Endodermal cell (in vitro differentiated cells): ENCODE measurements around the gene TMEM94. TPM values are rescaled to one million over a fixed set of nuclear protein-coding genes. Genes with fewer than 3 reads are reported as not detected.

Experiments
- DNase-seq: peaks from one replicate; pipeline ENCODE4 v3.0.0-alpha.2; 2017
- H3K27ac ChIP-seq: 2 replicates; pipeline ENCODE4 v1.5.1; 2013; ENCODE audit warnings: mild to moderate bottlenecking, low read depth, low read length, moderate library complexity
- H3K27me3 ChIP-seq: 2 replicates; pipeline ENCODE4 v1.6.1; 2013; ENCODE audit warnings: mild to moderate bottlenecking, low read length, moderate library complexity; ENCODE audit not compliant: insufficient read depth, control insufficient read depth, poor library complexity, severe bottlenecking
- H3K36me3 ChIP-seq: 2 replicates; pipeline ENCODE4 v1.7.0; 2013; ENCODE audit warnings: mild to moderate bottlenecking, low read length, moderate library complexity; ENCODE audit not compliant: control insufficient read depth, insufficient read depth
- H3K4me1 ChIP-seq: one replicate; pipeline ENCODE4 v1.7.0; 2013; ENCODE audit warnings: low read length; ENCODE audit not compliant: control insufficient read depth, insufficient read depth
- H3K4me3 ChIP-seq: 2 replicates; pipeline ENCODE4 v1.5.1; 2013; ENCODE audit warnings: mild to moderate bottlenecking, low read length, moderate library complexity
- H3K9ac ChIP-seq: 2 replicates; pipeline ENCODE4 v1.6.1; 2013; ENCODE audit warnings: mild to moderate bottlenecking, low read length, moderate library complexity; ENCODE audit not compliant: poor library complexity, severe bottlenecking; ENCODE audit errors: extremely low read depth
- H3K9me3 ChIP-seq: 2 replicates; pipeline ENCODE4 v1.6.1; 2013; ENCODE audit warnings: mild to moderate bottlenecking, low read length, moderate library complexity; ENCODE audit not compliant: control insufficient read depth
- H3K27ac Mint-ChIP-seq: 2 replicates; pipeline ENCODE4 v1.8.0; 2020; ENCODE audit warnings: mixed read lengths
- H3K27me3 Mint-ChIP-seq: 2 replicates; pipeline ENCODE4 v1.8.0; 2021; ENCODE audit warnings: mild to moderate bottlenecking, mixed read lengths; ENCODE audit not compliant: insufficient read depth
- H3K36me3 Mint-ChIP-seq: 2 replicates; pipeline ENCODE4 v1.8.0; 2020; ENCODE audit warnings: low read depth, mixed read lengths
- H3K4me1 Mint-ChIP-seq: 2 replicates; pipeline ENCODE4 v1.8.0; 2020; ENCODE audit warnings: mixed read lengths
- H3K4me3 Mint-ChIP-seq: 2 replicates; pipeline ENCODE4 v1.8.0; 2020; ENCODE audit warnings: mild to moderate bottlenecking, moderate library complexity, mixed read lengths
- H3K9me3 Mint-ChIP-seq: 2 replicates; pipeline ENCODE4 v1.8.0; 2020; ENCODE audit warnings: mild to moderate bottlenecking, mixed read lengths
- WGBS, 2 experiments: methylation state at CpG; one replicate each; pipeline versions ENCODE4 v1.1.5 to v1.1.7; 2013; ENCODE audit warnings: missing lambda C conversion rate in 2 of 2, mixed read lengths in 1 of 2; ENCODE audit not compliant: insufficient coverage in 1 of 2, insufficient read length in 1 of 2; 5-methylcytosine and 5-hydroxymethylcytosine counted together
- total RNA-seq, 2 donors: library from RNA; stranded (reverse); fragmentation: NEBNext Ultra II Directional in 1 of 2; extraction: Animal tissue kit (Norgen Biotek cat#: 25700) in 1 of 2; gene quantifications; 2 replicates in 1 of 2; 3 replicates in 1 of 2; pipeline ENCODE4 v1.2.1, GENCODE V29; 2021
- TF ChIP-seq, protein P1 (sequence below): fragments of 200-600 bp; sonication (generic); conservative IDR thresholded peaks from 2 replicates; pipeline ENCODE4 v1.5.0; 2021; ENCODE audit warnings: antibody characterized with exemption, mild to moderate bottlenecking

Gene TMEM94
- total RNA-seq, 2 donors from 2014 or later = 96.0 to 106 TPM

DNA sequence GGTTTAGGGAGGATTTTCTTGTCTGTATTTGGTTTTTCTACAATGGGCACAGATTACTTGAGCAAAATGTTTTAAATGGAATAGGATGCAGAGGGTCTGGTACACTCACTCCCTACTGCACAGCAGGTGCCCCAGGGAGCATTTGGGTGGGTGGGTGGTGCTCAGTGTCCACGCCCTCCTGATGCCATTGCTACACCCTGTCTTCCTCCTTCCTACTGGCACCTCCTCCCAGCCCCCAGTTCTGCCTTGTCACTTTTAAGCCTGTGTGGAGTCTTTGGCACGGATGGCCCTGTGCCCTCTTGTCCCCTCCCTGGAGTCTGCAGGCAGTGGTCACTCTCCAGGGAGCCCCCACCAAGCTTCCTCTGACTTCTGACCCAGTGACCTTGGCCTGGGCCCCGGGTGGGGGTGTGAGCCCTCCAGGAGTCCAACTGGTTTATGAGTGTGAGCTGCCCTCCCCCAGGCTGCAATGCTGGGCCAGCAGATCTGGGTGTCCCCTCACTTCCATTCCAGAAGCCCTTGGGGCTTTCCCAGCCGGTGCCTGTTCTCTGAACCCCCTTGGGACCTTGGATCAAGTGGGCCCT is 84.6 kb downstream of the TMEM94 start:
- no peaks in the 10 kb centered on the region for H3K27me3 ChIP-seq
- Mint-ChIP-seq H3K4me3 (no peak overlapping the region), H3K4me1 (peaks cover 39% of the 10 kb centered on the region), H3K27me3 (no peaks in the 10 kb centered on the region), H3K27ac (no peak overlapping the region), H3K36me3 (peaks cover 13% of the 10 kb centered on the region), H3K9me3 (no peaks in the 10 kb centered on the region)
- H3K27ac ChIP-seq = no peak overlapping the region
- 91 to 92% methylated on average over 4 of the region's 4 CpGs for WGBS, 2 experiments
- H3K4me3 ChIP-seq = no peak overlapping the region
- H3K36me3 ChIP-seq = no peaks in the 10 kb centered on the region
- peaks cover 19% of the 10 kb centered on the region for H3K4me1 ChIP-seq
- no peak for DNase-seq
- TF ChIP-seq, protein P1, sequence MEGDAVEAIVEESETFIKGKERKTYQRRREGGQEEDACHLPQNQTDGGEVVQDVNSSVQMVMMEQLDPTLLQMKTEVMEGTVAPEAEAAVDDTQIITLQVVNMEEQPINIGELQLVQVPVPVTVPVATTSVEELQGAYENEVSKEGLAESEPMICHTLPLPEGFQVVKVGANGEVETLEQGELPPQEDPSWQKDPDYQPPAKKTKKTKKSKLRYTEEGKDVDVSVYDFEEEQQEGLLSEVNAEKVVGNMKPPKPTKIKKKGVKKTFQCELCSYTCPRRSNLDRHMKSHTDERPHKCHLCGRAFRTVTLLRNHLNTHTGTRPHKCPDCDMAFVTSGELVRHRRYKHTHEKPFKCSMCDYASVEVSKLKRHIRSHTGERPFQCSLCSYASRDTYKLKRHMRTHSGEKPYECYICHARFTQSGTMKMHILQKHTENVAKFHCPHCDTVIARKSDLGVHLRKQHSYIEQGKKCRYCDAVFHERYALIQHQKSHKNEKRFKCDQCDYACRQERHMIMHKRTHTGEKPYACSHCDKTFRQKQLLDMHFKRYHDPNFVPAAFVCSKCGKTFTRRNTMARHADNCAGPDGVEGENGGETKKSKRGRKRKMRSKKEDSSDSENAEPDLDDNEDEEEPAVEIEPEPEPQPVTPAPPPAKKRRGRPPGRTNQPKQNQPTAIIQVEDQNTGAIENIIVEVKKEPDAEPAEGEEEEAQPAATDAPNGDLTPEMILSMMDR = no peak
- H3K9ac ChIP-seq = no peak overlapping the region
- H3K9me3 ChIP-seq = no peaks in the 10 kb centered on the region

DNA sequence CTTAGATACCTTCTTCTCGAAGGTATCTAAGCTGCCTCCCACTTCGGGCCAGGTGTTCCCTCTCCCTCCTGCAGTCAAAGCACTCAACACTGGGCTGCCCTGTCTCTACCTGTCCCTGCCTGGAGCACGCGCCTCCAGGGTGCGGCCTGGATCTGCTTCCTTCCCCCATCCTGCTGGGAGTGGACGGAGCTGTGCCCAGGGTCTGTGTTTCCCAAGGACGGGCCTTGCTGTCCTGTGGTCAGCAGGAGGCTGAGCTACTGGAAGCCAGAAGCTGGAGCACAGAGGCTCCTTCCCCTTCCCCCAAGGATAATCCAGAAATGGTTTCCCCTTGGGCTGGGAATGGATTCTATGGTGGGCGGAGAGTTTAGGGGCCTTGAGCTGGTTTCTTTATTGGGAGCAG is 85.8 kb downstream of the TMEM94 start:
- H3K9me3 ChIP-seq = no peaks in the 10 kb centered on the region
- no peak overlapping the region for H3K9ac ChIP-seq
- no peak overlapping the region for H3K27ac ChIP-seq
- WGBS, 2 experiments = 89% methylated on average over 7 of the region's 8 CpGs
- Mint-ChIP-seq H3K27me3 (no peaks in the 10 kb centered on the region), H3K36me3 (peaks cover 22% of the 10 kb centered on the region), H3K4me3 (peak overlapping the region; percentile 21), H3K27ac (peak overlapping the region; percentile 25), H3K9me3 (no peaks in the 10 kb centered on the region), H3K4me1 (peaks cover 34% of the 10 kb centered on the region)
- no peak for DNase-seq
- TF ChIP-seq, protein P1 = no peak
- H3K4me3 ChIP-seq = no peak overlapping the region
- H3K4me1 ChIP-seq = peaks cover 14% of the 10 kb centered on the region
- peaks cover 3% of the 10 kb centered on the region for H3K36me3 ChIP-seq
- no peaks in the 10 kb centered on the region for H3K27me3 ChIP-seq

DNA sequence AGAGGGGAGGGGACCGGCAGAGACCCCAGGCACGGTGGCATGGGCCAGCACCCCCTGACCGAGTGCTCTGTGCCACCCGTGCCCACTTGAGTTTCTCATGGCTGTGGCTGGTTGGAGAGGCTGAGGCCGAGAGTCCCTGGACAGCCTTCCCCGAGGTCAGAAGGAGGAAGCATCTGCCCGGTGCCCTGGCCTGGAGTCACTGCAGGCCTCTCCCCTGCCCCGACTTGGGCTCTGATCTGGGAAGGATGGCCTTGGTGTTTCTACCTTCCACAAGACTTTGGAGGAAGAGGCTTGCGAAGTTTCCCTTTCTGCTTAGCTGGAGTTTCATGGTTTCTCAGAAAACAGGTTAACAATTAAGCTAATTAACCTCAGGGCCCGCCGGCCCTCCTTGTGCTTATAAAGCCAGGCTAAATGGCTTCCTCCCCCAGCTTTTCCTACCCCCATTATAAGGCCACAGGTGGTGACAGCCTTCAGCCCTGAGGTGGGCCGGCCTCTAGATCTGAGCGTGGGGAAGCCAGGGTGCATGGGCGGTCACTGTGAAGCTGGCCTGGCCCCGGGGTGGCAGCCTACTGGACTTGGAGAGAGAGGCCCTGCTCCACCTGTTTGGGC is 86.4 kb downstream of the TMEM94 start:
- peak overlapping the region; percentile 21 for H3K4me3 Mint-ChIP-seq
- Histone ChIP-seq H3K9me3 (no peaks in the 10 kb centered on the region), H3K4me1 (peaks cover 14% of the 10 kb centered on the region), H3K27me3 (no peaks in the 10 kb centered on the region), H3K36me3 (peaks cover 3% of the 10 kb centered on the region), H3K4me3 (no peak overlapping the region), H3K27ac (no peak overlapping the region), H3K9ac (no peak overlapping the region)
- TF ChIP-seq, protein P1 = no peak
- peaks cover 34% of the 10 kb centered on the region for H3K4me1 Mint-ChIP-seq
- H3K27me3 Mint-ChIP-seq = no peaks in the 10 kb centered on the region
- H3K27ac Mint-ChIP-seq = peak overlapping the region; percentile 25
- DNase-seq = no peak
- WGBS, 2 experiments = 83 to 100% methylated on average over 2 to 15 of the region's 15 CpGs
- H3K9me3 Mint-ChIP-seq = no peaks in the 10 kb centered on the region
- H3K36me3 Mint-ChIP-seq = peaks cover 25% of the 10 kb centered on the region
